Cardiac muscle cell (in vitro differentiated cells and primary cell): Measurements from ENCODE around the gene RHEBL1. TPM values are rescaled to one million over a fixed set of nuclear protein-coding genes. Genes with fewer than 3 reads are reported as not detected.

Experiments used
- DNase-seq, 2 donors: peaks; one replicate each; pipeline versions ENCODE4 v3.0.0 to v3.0.0-alpha.2; 2010 to 2017; ENCODE audit warnings: low read depth in 1 of 2, low spot score in 1 of 2
- H3K27ac ChIP-seq: fragments of 200-600 bp; sonication (generic); 2 replicates; pipeline ENCODE4 v1.5.1; 2016
- H3K27me3 ChIP-seq: fragments of 200-600 bp; sonication (generic); 2 replicates; pipeline ENCODE4 v1.6.0; 2016; ENCODE audit warnings: control low read depth
- H3K36me3 ChIP-seq: fragments of 200-600 bp; sonication (generic); 2 replicates; pipeline ENCODE4 v1.5.1; 2016; ENCODE audit warnings: control low read depth
- H3K4me1 ChIP-seq: fragments of 200-600 bp; sonication (generic); 2 replicates; pipeline ENCODE4 v1.8.1; 2017; ENCODE audit warnings: low read depth, mild to moderate bottlenecking, mixed run types
- H3K4me3 ChIP-seq: fragments of 200-600 bp; sonication (generic); 2 replicates; pipeline ENCODE4 v1.5.1; 2016; ENCODE audit warnings: mild to moderate bottlenecking
- H3K9me3 ChIP-seq: fragments of 200-600 bp; sonication (generic); 2 replicates; pipeline ENCODE4 v1.5.1; 2017; ENCODE audit warnings: low read depth, mild to moderate bottlenecking, control low read depth
- polyA plus RNA-seq: library from polyadenylated mRNA; unstranded; fragments of >200 nt; fragmentation: Nextera tagmentation; extraction: Ambion mirVana; gene quantifications from 2 replicates; pipeline ENCODE4 v1.2.1, GENCODE V29; 2016
- total RNA-seq: library from RNA; depleted of rRNA; stranded (reverse); fragments of >200 nt; gene quantifications from 2 replicates; pipeline ENCODE4 v1.2.3, GENCODE V29; 2016
- TF ChIP-seq, protein P1 (sequence below): IDR thresholded peaks from 2 replicates; pipeline ENCODE4 v1.5.1; 2012; ENCODE audit warnings: low read depth, mild to moderate bottlenecking, low read length

The RHEBL1 gene
- total and polyA plus RNA-seq, 2 experiments from 2014 or later, result 0.42 to 1.0 TPM

DNA sequence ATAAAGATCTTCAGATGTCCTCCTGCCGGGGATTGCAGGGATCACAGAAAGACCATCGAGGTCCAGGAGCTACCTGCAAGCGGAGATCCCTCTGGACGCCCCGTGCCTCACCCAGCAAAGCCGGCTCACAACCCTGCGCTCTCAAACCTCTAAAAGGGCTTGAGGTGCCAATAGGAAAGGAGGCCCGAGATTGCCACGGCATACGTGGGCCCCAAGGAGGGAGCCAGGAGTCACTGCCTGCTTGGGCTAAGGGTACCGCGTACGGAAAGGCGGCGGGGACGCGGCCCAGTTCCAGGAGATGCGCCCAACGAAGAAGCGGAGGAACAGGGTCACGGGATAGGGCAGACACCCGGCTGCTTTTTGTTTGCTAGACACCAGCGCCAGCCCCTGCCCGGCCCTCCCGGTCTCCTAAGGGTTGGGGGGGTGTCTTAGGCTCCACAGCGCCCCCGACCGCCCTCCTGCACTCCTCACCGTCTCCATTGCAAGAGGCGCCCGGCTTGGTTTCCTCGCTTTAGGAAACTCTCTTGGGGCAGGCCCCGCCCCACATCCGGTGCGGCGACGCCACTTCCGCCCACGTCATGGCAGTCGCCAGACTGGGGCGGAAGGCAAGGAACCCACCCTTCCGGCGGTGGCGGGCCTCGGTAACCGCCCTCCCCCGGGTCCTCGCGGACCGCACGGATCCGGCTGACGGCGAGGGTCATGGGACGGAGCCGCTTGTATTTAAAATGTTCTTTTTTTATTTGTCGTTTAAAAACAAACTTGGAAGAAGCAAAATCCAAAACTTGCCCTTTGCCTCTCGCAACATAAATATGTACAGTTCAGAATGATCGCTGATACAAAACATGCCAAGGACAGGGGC, 51.3 kb downstream of the RHEBL1 start, which contains the start of gene PRKAG1:
Gene PRKAG1, minus strand, starts transcription at position 516 of the 859 bp plus-strand sequence. Its CDS starts 36 bp downstream, at position 480.
- DNase-seq, result peak; percentile 97 to 99
- Histone ChIP-seq H3K4me1 (peaks cover 12% of the 10 kb centered on the region), H3K27ac (peak within 1 kb of the TSS; percentile 95), H3K9me3 (no peaks in the 10 kb centered on the region), H3K36me3 (peaks cover 21% of the 10 kb centered on the region), H3K4me3 (peak within 1 kb of the TSS; percentile 58), H3K27me3 (no peaks in the 10 kb centered on the region)
- TF ChIP-seq, protein P1, sequence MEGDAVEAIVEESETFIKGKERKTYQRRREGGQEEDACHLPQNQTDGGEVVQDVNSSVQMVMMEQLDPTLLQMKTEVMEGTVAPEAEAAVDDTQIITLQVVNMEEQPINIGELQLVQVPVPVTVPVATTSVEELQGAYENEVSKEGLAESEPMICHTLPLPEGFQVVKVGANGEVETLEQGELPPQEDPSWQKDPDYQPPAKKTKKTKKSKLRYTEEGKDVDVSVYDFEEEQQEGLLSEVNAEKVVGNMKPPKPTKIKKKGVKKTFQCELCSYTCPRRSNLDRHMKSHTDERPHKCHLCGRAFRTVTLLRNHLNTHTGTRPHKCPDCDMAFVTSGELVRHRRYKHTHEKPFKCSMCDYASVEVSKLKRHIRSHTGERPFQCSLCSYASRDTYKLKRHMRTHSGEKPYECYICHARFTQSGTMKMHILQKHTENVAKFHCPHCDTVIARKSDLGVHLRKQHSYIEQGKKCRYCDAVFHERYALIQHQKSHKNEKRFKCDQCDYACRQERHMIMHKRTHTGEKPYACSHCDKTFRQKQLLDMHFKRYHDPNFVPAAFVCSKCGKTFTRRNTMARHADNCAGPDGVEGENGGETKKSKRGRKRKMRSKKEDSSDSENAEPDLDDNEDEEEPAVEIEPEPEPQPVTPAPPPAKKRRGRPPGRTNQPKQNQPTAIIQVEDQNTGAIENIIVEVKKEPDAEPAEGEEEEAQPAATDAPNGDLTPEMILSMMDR, result peak; percentile 60

DNA sequence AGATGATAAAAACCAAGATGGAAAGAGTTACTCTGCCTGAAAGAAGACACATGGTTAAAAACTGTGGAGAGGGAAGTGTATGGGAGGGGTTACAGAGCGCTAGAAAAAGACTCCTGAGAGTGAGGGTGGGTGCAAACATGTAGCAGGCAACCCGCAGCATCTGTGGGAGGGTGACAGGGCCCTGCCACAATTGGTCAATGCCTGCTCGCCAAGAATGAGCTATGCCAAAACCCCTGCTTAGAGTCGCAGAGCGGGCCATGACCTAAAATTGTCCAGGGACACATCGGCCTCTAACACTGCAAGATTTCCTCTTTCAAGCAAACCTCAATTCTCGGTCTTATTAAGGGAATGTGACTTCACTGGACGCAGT, 51.9 kb downstream of the RHEBL1 start:
- Histone ChIP-seq H3K4me1 (peaks cover 12% of the 10 kb centered on the region), H3K27ac (peak overlapping the region; percentile 95)
- TF ChIP-seq, protein P1, result no peak

GRCh38 chr12:49015196-49015595, 54.6 kb downstream of the RHEBL1 start:
- H3K27ac ChIP-seq, result no peak overlapping the region
- no peak for DNase-seq
- H3K9me3 ChIP-seq, result no peaks in the 10 kb centered on the region
- peaks cover 12% of the 10 kb centered on the region for H3K4me1 ChIP-seq
- TF ChIP-seq, protein P1, result no peak
- H3K36me3 ChIP-seq, result peaks cover 2% of the 10 kb centered on the region
- no peaks in the 10 kb centered on the region for H3K27me3 ChIP-seq
- H3K4me3 ChIP-seq, result no peak overlapping the region

More for the DNA sequence above, 51.9 kb downstream of the RHEBL1 start:
- DNase-seq, result peak; percentile 47 to 70
- peak overlapping the region; percentile 58 for H3K4me3 ChIP-seq
- H3K27me3 ChIP-seq, result no peaks in the 10 kb centered on the region
- H3K9me3 ChIP-seq, result no peaks in the 10 kb centered on the region
- H3K36me3 ChIP-seq, result peaks cover 18% of the 10 kb centered on the region

Other genes with a start within 250 kb of the RHEBL1 start
- 66.3 and 89.5 TPM in 2 replicates for gene DDX23, start 217.8 kb downstream of the RHEBL1 start, total RNA-seq
- gene DDX23, start 217.8 kb downstream of the RHEBL1 start, polyA plus RNA-seq, result 35.3 and 49.0 TPM in 2 replicates
- 2.1 and 2.9 TPM in 2 replicates for gene RND1, start 204.1 kb downstream of the RHEBL1 start, total RNA-seq
- 3.5 and 7.2 TPM in 2 replicates for gene RND1, start 204.1 kb downstream of the RHEBL1 start, polyA plus RNA-seq
- gene FKBP11, start 144.5 kb downstream of the RHEBL1 start, total RNA-seq, result 8.9 and 9.4 TPM in 2 replicates
- gene FKBP11, start 144.5 kb downstream of the RHEBL1 start, polyA plus RNA-seq, result 3.4 and 11.9 TPM in 2 replicates
- gene ARF3, start 112.5 kb downstream of the RHEBL1 start, total RNA-seq, result 106 and 115 TPM in 2 replicates
- gene ARF3, start 112.5 kb downstream of the RHEBL1 start, polyA plus RNA-seq, result 102 and 120 TPM in 2 replicates
- 0.36 and 0.53 TPM in 2 replicates for gene WNT10B, start 98.2 kb downstream of the RHEBL1 start, total RNA-seq
- gene WNT10B, start 98.2 kb downstream of the RHEBL1 start, polyA plus RNA-seq, result 0.45 TPM in 1 of 2 replicates, not detected in the other
- not detected in 2 replicates for gene WNT1, start 91.7 kb downstream of the RHEBL1 start, total RNA-seq
- gene WNT1, start 91.7 kb downstream of the RHEBL1 start, polyA plus RNA-seq, result not detected in 2 replicates
- 4.4 and 5.4 TPM in 2 replicates for gene DDN, start 70.6 kb downstream of the RHEBL1 start, total RNA-seq
- 2.1 and 3.0 TPM in 2 replicates for gene DDN, start 70.6 kb downstream of the RHEBL1 start, polyA plus RNA-seq
- 40.8 and 41.0 TPM in 2 replicates for gene PRKAG1, start 51.2 kb downstream of the RHEBL1 start, total RNA-seq
- gene PRKAG1, start 51.2 kb downstream of the RHEBL1 start, polyA plus RNA-seq, result 48.1 and 54.5 TPM in 2 replicates
- gene KMT2D, start 9.2 kb downstream of the RHEBL1 start, total RNA-seq, result 28.8 and 41.3 TPM in 2 replicates
- gene KMT2D, start 9.2 kb downstream of the RHEBL1 start, polyA plus RNA-seq, result 31.0 and 41.3 TPM in 2 replicates
- 0.36 TPM in 1 of 2 replicates, not detected in the other for gene DHH, start 24.8 kb upstream of the RHEBL1 start, total RNA-seq
- not detected in 2 replicates for gene DHH, start 24.8 kb upstream of the RHEBL1 start, polyA plus RNA-seq
- gene LMBR1L, start 40.9 kb upstream of the RHEBL1 start, total RNA-seq, result 29.8 and 51.3 TPM in 2 replicates
- 52.9 and 56.1 TPM in 2 replicates for gene LMBR1L, start 40.9 kb upstream of the RHEBL1 start, polyA plus RNA-seq
- gene TUBA1B, start 61.4 kb upstream of the RHEBL1 start, total RNA-seq, result 1,511 and 2,134 TPM in 2 replicates
- gene TUBA1B, start 61.4 kb upstream of the RHEBL1 start, polyA plus RNA-seq, result 1,582 and 2,216 TPM in 2 replicates
- 509 and 1,042 TPM in 2 replicates for gene TUBA1A, start 119.1 kb upstream of the RHEBL1 start, total RNA-seq
- 521 and 1,070 TPM in 2 replicates for gene TUBA1A, start 119.1 kb upstream of the RHEBL1 start, polyA plus RNA-seq
- 67.0 and 151 TPM in 2 replicates for gene TUBA1C, start 195.1 kb upstream of the RHEBL1 start, total RNA-seq
- 49.1 and 126 TPM in 2 replicates for gene TUBA1C, start 195.1 kb upstream of the RHEBL1 start, polyA plus RNA-seq
- 0.53 and 4.0 TPM in 2 replicates for gene PRPH, start 225.2 kb upstream of the RHEBL1 start, total RNA-seq
- gene PRPH, start 225.2 kb upstream of the RHEBL1 start, polyA plus RNA-seq, result 1.1 and 1.8 TPM in 2 replicates